Psoas muscle (tissue), 8 donors: Measurements from ENCODE around the gene TMED10. TPM values are rescaled to one million over a fixed set of nuclear protein-coding genes. Genes with fewer than 3 reads are reported as not detected.
A peak's percentile ranks its signal among the peaks of the same experiment; 100 is the strongest.

Experiments
- ATAC-seq, 4 donors: fragments of 200-7000 bp; cut with Tn5 transposase; one replicate each; pipeline ENCODE4 v1.9.1; 2020; ENCODE audit warnings: moderate library complexity in 3 of 4, mild to moderate bottlenecking in 2 of 4
- DNase-seq, 2 donors: peaks; one replicate each; pipeline ENCODE4 v3.0.0-alpha.2; 2020
- H3K27ac ChIP-seq: fragments of 200-600 bp; one replicate; pipeline ENCODE4 v1.8.0; 2022
- H3K27me3 ChIP-seq, 3 donors: fragments of 200-600 bp in 1 of 3; one replicate each; pipeline versions ENCODE4 v1.6.1 to v1.8.0; 2013 to 2022; ENCODE audit warnings: low read length in 2 of 3, mild to moderate bottlenecking in 2 of 3, moderate library complexity in 1 of 3; ENCODE audit not compliant: insufficient read depth in 3 of 3
- H3K36me3 ChIP-seq, 2 donors: fragments of 200-600 bp in 1 of 2; one replicate each; pipeline versions ENCODE4 v1.6.1 to v1.8.0; 2013 to 2022; ENCODE audit warnings: low read depth in 1 of 2, mild to moderate bottlenecking in 1 of 2, moderate library complexity in 1 of 2; ENCODE audit not compliant: insufficient read depth in 1 of 2
- H3K4me1 ChIP-seq: fragments of 200-600 bp; one replicate; pipeline ENCODE4 v1.8.0; 2022
- H3K4me3 ChIP-seq: fragments of 200-600 bp; one replicate; pipeline ENCODE4 v1.8.0; 2022; ENCODE audit warnings: mild to moderate bottlenecking
- H3K9me3 ChIP-seq: fragments of 200-600 bp; one replicate; pipeline ENCODE4 v1.8.0; 2022
- CTCF ChIP-seq: fragments of 200-600 bp; IDR thresholded peaks from one replicate; pipeline ENCODE4 v1.8.0; 2022; ENCODE audit warnings: antibody characterized with exemption
- WGBS, 3 donors: extraction: QIAGEN DNeasy Blood & Tissue Kit; methylation state at CpG; one replicate each; pipeline versions ENCODE4 v1.1.6 to v1.1.7; 2013; 5-methylcytosine and 5-hydroxymethylcytosine counted together
- intact Hi-C, 2 donors: fragments of 100-400 bp; cut with DNase I; formaldehyde crosslinking; loops; one replicate each; pipeline versions ENCODE4 v1.11.0 to v1.14.2; 2022
- polyA plus RNA-seq, 3 donors: library from polyadenylated mRNA; stranded (reverse); fragments of 200-250 nt; gene quantifications; one replicate each; pipeline ENCODE4 v1.2.3, GENCODE V29; 2013
- total RNA-seq, 4 donors: library from RNA; stranded (reverse); fragmentation: NEBNext Ultra II Directional in 2 of 4; extraction: Animal tissue kit (Norgen Biotek cat#: 25700) in 2 of 4; gene quantifications; one replicate each; pipeline versions ENCODE4 v1.2.1 to v1.2.4, GENCODE V29; 2021 to 2023
- donor health status: healthy with polysubstance abuse.
- donor health status: DM: no; HTN: no; CAD: no; lungs with moderate emphysema.
- donor health status: Bipolar disorder and iron deficiency.
- donor health status: healthy.
- donor health status: DM: yes; HTN: yes; CAD: no.
- donor health status: DM: no; HTN: no; CAD: no.
- donor health status: DM: no; HTN: no; CAD: no.
- donor health status: DM: yes; HTN: yes; CAD: no.

The TMED10 gene
- total and polyA plus RNA-seq, 7 donors = 88.2 to 255 (median 146) TPM

DNA sequence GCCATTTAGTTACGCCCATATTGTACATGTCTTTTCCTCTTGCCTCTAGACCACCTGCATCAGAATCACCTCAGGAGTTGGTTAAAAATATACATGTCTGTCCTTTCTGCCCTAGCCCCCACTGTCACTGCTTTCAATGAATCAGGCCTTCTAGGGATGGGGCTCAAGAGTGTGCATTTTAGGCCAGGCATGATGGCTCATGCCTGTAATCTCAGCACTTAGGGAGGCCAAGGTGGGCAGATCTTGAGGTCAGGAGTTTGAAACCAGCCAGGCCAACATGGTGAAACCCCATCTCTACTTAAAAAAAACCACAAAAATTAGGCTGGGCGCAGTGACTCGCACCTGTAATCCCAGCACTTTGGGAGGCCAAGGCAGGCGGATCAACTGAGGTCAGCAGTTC is 13.6 kb upstream of the TMED10 start:
- H3K36me3 ChIP-seq = no peaks in the 10 kb centered on the region
- ATAC-seq (no peak), DNase-seq (no peak)
- WGBS, 3 donors = 93 to 98% (median 94%) methylated on average over 4 of the region's 4 CpGs
- no peaks in the 10 kb centered on the region for H3K9me3 ChIP-seq
- no peak for TF ChIP-seq CTCF
- intact Hi-C loops = no loop called here
- H3K27me3 ChIP-seq = no peaks in the 10 kb centered on the region
- no peak overlapping the region for H3K27ac ChIP-seq
- no peak overlapping the region for H3K4me3 ChIP-seq
- H3K4me1 ChIP-seq = no peaks in the 10 kb centered on the region

- no peaks in the 10 kb centered on the region for H3K27me3 ChIP-seq
- H3K27ac ChIP-seq = no peak overlapping the region
- H3K36me3 ChIP-seq = no peaks in the 10 kb centered on the region
- ATAC-seq = peak in 1 of 4 donors; percentile 33
- H3K4me1 ChIP-seq = no peaks in the 10 kb centered on the region
- H3K9me3 ChIP-seq = no peaks in the 10 kb centered on the region
- intact Hi-C loops = loop anchor here in 1 of 2 donors (5.0 kb wide), 1 partner anchor 34 kb away; no protein-coding TSS in a partner anchor
- 81 to 90% (median 84%) methylated on average over 7 of the region's 7 CpGs for WGBS, 3 donors
- TF ChIP-seq CTCF = no peak
- DNase-seq = no peak
- H3K4me3 ChIP-seq = no peak overlapping the region
These were observed 12.3 kb upstream of the TMED10 start for GRCh38 chr14:75188520-75189268.

- no peak overlapping the region for H3K27ac ChIP-seq
- ATAC-seq (no peak), DNase-seq (no peak)
- intact Hi-C loops = loop anchor here in 1 of 2 donors (5.0 kb wide), 1 partner anchor 34 kb away; no protein-coding TSS in a partner anchor
- WGBS, 3 donors = 92 to 97% (median 94%) methylated on average over 4 of the region's 4 CpGs
- H3K4me1 ChIP-seq = no peaks in the 10 kb centered on the region
- no peak for TF ChIP-seq CTCF
- H3K27me3 ChIP-seq = no peaks in the 10 kb centered on the region
- no peaks in the 10 kb centered on the region for H3K36me3 ChIP-seq
- H3K4me3 ChIP-seq = no peak overlapping the region
- no peaks in the 10 kb centered on the region for H3K9me3 ChIP-seq
These were observed 11.7 kb upstream of the TMED10 start for GRCh38 chr14:75188086-75188485.

DNA sequence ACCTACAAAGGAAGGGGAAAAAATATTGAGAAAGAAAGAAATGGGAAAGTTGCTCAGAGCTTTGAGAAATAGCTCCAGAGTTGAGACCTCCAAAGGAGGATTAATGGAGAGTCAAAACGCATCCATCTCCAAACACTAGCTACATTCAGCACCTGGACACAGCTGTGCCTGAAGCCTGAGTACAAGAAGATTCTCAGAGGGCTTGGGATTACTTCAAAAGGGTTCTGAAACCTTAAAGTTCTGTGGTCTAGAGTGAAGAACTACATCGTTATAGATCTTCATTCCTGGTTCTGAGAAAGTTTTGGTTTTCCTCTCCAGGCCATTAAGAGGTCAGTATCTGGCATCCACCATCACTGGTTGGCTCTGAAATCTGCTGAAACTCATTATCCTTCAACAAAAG is 10.5 kb upstream of the TMED10 start:
- TF ChIP-seq CTCF = no peak
- H3K27ac ChIP-seq = no peak overlapping the region
- ATAC-seq = no peak
- H3K4me3 ChIP-seq = no peak overlapping the region
- H3K4me1 ChIP-seq = no peaks in the 10 kb centered on the region
- H3K9me3 ChIP-seq = no peaks in the 10 kb centered on the region
- no peak for DNase-seq
- WGBS, 3 donors = 61 to 68% (median 61%) methylated on average over 2 of the region's 2 CpGs
- intact Hi-C loops = loop anchor here in 1 of 2 donors (5.0 kb wide), 1 partner anchor 35 kb away; no protein-coding TSS in a partner anchor
- no peaks in the 10 kb centered on the region for H3K36me3 ChIP-seq
- no peaks in the 10 kb centered on the region for H3K27me3 ChIP-seq
